Lower lobe of right lung (tissue), 2 donors: Measurements from ENCODE around the gene DYRK1A. TPM values are rescaled to one million over a fixed set of nuclear protein-coding genes. Genes with fewer than 3 reads are reported as not detected.

Source experiments
- ATAC-seq, 2 donors: fragments of 200-7000 bp; cut with Tn5 transposase; one replicate each; pipeline ENCODE4 v1.9.1; 2020 to 2022; ENCODE audit warnings: mild to moderate bottlenecking in 2 of 2, moderate library complexity in 2 of 2
- DNase-seq: peaks from one replicate; pipeline ENCODE4 v3.0.0-alpha.2; 2020
- H3K27ac ChIP-seq: fragments of 200-600 bp; one replicate; pipeline ENCODE4 v1.8.0; 2022
- H3K27me3 ChIP-seq: fragments of 200-600 bp; one replicate; pipeline ENCODE4 v1.8.0; 2022; ENCODE audit warnings: low read depth
- H3K36me3 ChIP-seq: fragments of 200-600 bp; one replicate; pipeline ENCODE4 v1.8.0; 2022; ENCODE audit warnings: mild to moderate bottlenecking
- H3K4me1 ChIP-seq: fragments of 200-600 bp; one replicate; pipeline ENCODE4 v1.8.0; 2022
- H3K4me3 ChIP-seq: fragments of 200-600 bp; one replicate; pipeline ENCODE4 v1.8.0; 2022; ENCODE audit warnings: mild to moderate bottlenecking
- H3K9me3 ChIP-seq: fragments of 200-600 bp; one replicate; pipeline ENCODE4 v1.8.0; 2022
- CTCF ChIP-seq: fragments of 200-600 bp; IDR thresholded peaks from one replicate; pipeline ENCODE4 v1.8.0; 2022; ENCODE audit warnings: antibody characterized with exemption, mild to moderate bottlenecking
- intact Hi-C: fragments of 100-400 bp; cut with DNase I; formaldehyde crosslinking; loops from one replicate; pipeline ENCODE4 v1.11.0; 2022
- total RNA-seq: library from RNA; stranded (reverse); fragmentation: NEBNext Ultra II Directional; extraction: Animal tissue kit (Norgen Biotek cat#: 25700); gene quantifications from one replicate; pipeline ENCODE4 v1.2.1, GENCODE V29; 2021
- donor health status: DM: no; HTN: yes; CAD: no; lungs with severe emphysema.

The DYRK1A gene
- total RNA-seq, 1 donor from 2014 or later, result 67.7 TPM

GRCh38 chr21:37389456-37389855 is 22.9 kb downstream of the DYRK1A start:
- no peak for TF ChIP-seq CTCF
- Histone ChIP-seq H3K4me3 (no peak overlapping the region), H3K36me3 (no peaks in the 10 kb centered on the region), H3K27ac (no peak overlapping the region), H3K4me1 (peaks cover 86% of the 10 kb centered on the region), H3K9me3 (no peaks in the 10 kb centered on the region), H3K27me3 (no peaks in the 10 kb centered on the region)
- DNase-seq (no peak), ATAC-seq (no peak)
- intact Hi-C loops, result no loop called here

- intact Hi-C loops, result no loop called here
- H3K27me3 ChIP-seq, result no peaks in the 10 kb centered on the region
Measured at GRCh38 chr21:37391666-37392065, 25.1 kb downstream of the DYRK1A start.

GRCh38 chr21:37392441-37392840 is 25.9 kb downstream of the DYRK1A start:
- H3K36me3 ChIP-seq, result no peaks in the 10 kb centered on the region
- DNase-seq (no peak), ATAC-seq (no peak)
- peaks cover 91% of the 10 kb centered on the region for H3K4me1 ChIP-seq
- no peak overlapping the region for H3K27ac ChIP-seq
- no peaks in the 10 kb centered on the region for H3K9me3 ChIP-seq
- intact Hi-C loops, result no loop called here
- no peaks in the 10 kb centered on the region for H3K27me3 ChIP-seq
- no peak for TF ChIP-seq CTCF
- H3K4me3 ChIP-seq, result no peak overlapping the region

More at GRCh38 chr21:37391666-37392065, 25.1 kb downstream of the DYRK1A start:
- no peak for TF ChIP-seq CTCF
- Histone ChIP-seq H3K27ac (no peak overlapping the region), H3K4me3 (no peak overlapping the region), H3K36me3 (no peaks in the 10 kb centered on the region), H3K9me3 (no peaks in the 10 kb centered on the region), H3K4me1 (peaks cover 91% of the 10 kb centered on the region)
- DNase-seq (no peak), ATAC-seq (no peak)

GRCh38 chr21:37393030-37393429 is 26.5 kb downstream of the DYRK1A start:
- H3K27me3 ChIP-seq, result no peaks in the 10 kb centered on the region
- ATAC-seq, result no peak

GRCh38 chr21:37393786-37394185 is 27.2 kb downstream of the DYRK1A start:
- intact Hi-C loops, result no loop called here
- H3K4me1 ChIP-seq, result peaks cover 90% of the 10 kb centered on the region
- no peaks in the 10 kb centered on the region for H3K36me3 ChIP-seq

More at GRCh38 chr21:37393030-37393429, 26.5 kb downstream of the DYRK1A start:
- H3K27ac ChIP-seq, result no peak overlapping the region
- DNase-seq, result no peak
- peaks cover 91% of the 10 kb centered on the region for H3K4me1 ChIP-seq
- H3K9me3 ChIP-seq, result no peaks in the 10 kb centered on the region
- no peak overlapping the region for H3K4me3 ChIP-seq
- TF ChIP-seq CTCF, result no peak
- H3K36me3 ChIP-seq, result no peaks in the 10 kb centered on the region
- intact Hi-C loops, result no loop called here

More at GRCh38 chr21:37393786-37394185, 27.2 kb downstream of the DYRK1A start:
- ATAC-seq (no peak), DNase-seq (no peak)
- TF ChIP-seq CTCF, result no peak
- no peaks in the 10 kb centered on the region for H3K9me3 ChIP-seq
- no peaks in the 10 kb centered on the region for H3K27me3 ChIP-seq
- no peak overlapping the region for H3K4me3 ChIP-seq
- no peak overlapping the region for H3K27ac ChIP-seq
